ENCODE data around the gene SORCS1. TPM values are rescaled to one million over a fixed set of nuclear protein-coding genes. Genes with fewer than 3 reads are reported as not detected.

SORCS1 gene
- total and polyA plus RNA-seq, 4 donors, result 1.4 to 3.8 TPM; not detected in 2

DNA sequence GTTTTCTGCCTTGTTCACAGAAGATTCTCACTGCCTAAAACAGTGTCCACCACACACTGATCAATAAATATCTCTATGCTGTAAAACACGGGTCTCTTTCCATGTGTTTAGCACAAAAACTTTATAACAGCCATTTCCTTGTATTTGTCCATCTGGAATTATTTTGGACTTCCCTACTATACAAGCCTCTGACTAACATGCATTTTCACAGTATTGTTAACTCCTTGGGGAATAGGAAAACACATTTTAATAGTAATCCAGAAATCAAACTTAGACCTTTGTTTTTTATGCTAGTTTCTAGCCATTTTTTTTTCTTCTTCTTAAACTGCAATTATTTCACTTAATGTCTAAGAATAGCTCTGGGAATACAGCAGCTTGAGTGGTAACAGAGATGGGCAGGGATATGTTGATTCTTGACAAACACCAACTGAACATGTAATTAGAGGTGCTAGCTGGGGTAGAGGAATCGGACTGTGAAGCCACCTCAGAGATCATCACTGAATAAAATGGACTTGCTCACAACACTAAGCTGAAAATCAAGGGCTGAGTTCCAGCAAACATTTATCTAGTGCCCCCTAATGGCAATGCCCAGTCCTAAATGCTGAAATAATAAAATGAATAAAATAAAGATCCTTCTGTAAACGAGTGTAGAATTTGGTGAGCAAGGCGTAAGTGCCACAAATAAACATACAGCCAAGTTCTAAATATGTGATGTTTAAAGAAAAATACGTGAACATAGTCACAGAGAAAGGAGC lies 593.1 kb downstream of the SORCS1 start:
- ATAC-seq (ENCODE audit: low FRiP score) (no peak), DNase-seq (no peak)
- 38 to 39% methylated on average over 5 of the region's 5 CpGs for WGBS, 2 donors
- Histone ChIP-seq H3K9me3 (ENCODE audit: control insufficient read depth, low read length) (no peaks in the 10 kb centered on the region), H3K27me3 (ENCODE audit: control insufficient read depth in 1 of 2, insufficient read depth in 2 of 2, low read length in 1 of 2) (no peaks in the 10 kb centered on the region), H3K4me1 (ENCODE audit: control insufficient read depth in 1 of 2, insufficient read depth in 2 of 2, low read length in 2 of 2) (no peaks in the 10 kb centered on the region), H3K4me3 (ENCODE audit: low read length in 2 of 2) (no peak overlapping the region), H3K27ac (ENCODE audit: low read depth in 1 of 2, low read length in 2 of 2) (no peak overlapping the region), H3K36me3 (ENCODE audit: control insufficient read depth in 1 of 2, insufficient read depth in 2 of 2, low read length in 1 of 2) (no peaks in the 10 kb centered on the region)
- intact Hi-C loops (cut with DNase I), result no loop called here

DNA sequence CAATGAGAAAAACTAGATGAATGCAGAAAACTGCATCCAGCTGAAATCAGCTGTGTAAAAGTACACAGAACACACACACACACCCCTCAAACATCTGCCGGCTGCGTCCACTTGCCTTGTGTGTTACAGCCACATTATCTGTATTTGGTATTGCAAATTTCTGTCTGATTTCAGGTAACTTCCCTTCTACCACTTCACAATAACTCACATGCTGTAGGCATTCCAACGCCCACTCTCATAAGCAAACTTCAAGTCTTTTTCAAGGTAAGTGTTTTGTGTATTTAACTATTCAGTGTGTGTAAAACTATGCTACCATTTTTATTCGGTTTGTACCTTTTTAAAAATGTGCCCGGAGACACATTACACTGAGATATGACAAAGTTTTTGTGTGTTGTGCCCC lies 594.2 kb downstream of the SORCS1 start:
- H3K27ac ChIP-seq (ENCODE audit: low read depth in 1 of 2, low read length in 2 of 2), result no peak overlapping the region
- 71 to 75% methylated on average over 5 of the region's 5 CpGs for WGBS, 2 donors
- H3K4me1 ChIP-seq (ENCODE audit: control insufficient read depth in 1 of 2, insufficient read depth in 2 of 2, low read length in 2 of 2), result no peaks in the 10 kb centered on the region
- no peaks in the 10 kb centered on the region for H3K9me3 ChIP-seq (ENCODE audit: control insufficient read depth, low read length)
- ATAC-seq (ENCODE audit: low FRiP score), result no peak
- intact Hi-C loops (cut with DNase I), result no loop called here
- no peak overlapping the region for H3K4me3 ChIP-seq (ENCODE audit: low read length in 2 of 2)
- no peaks in the 10 kb centered on the region for H3K36me3 ChIP-seq (ENCODE audit: control insufficient read depth in 1 of 2, insufficient read depth in 2 of 2, low read length in 1 of 2)
- DNase-seq, result no peak
- no peaks in the 10 kb centered on the region for H3K27me3 ChIP-seq (ENCODE audit: control insufficient read depth in 1 of 2, insufficient read depth in 2 of 2, low read length in 1 of 2)

DNA sequence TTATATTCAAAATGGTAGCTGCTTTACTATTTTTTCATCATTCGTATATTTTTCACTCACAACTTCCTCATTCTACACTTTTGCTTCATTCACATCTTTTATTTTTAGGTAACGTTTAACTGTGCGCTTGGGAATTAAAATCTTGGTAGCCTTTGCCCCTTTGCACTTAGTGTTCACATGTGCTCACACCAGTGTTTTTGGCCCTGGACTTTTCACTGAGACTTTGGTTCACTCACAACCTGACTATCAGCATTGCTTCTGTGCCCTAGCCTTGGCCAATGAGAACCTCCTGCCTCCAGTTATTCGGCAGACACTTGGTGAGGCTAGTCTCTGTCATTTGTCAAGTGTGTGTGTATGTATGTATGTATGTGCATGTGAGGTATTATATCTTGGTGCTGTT lies 596.9 kb downstream of the SORCS1 start:
- DNase-seq (no peak), ATAC-seq (ENCODE audit: low FRiP score) (no peak)
- H3K27me3 ChIP-seq (ENCODE audit: control insufficient read depth in 1 of 2, insufficient read depth in 2 of 2, low read length in 1 of 2), result peaks cover 0 to 2% of the 10 kb centered on the region in 2 donors
- no peaks in the 10 kb centered on the region for H3K36me3 ChIP-seq (ENCODE audit: control insufficient read depth in 1 of 2, insufficient read depth in 2 of 2, low read length in 1 of 2)
- no peak overlapping the region for H3K27ac ChIP-seq (ENCODE audit: low read depth in 1 of 2, low read length in 2 of 2)
- H3K4me3 ChIP-seq (ENCODE audit: low read length in 2 of 2), result no peak overlapping the region
- WGBS, 2 donors, result 82 to 85% methylated on average over 4 of the region's 4 CpGs
- no peaks in the 10 kb centered on the region for H3K9me3 ChIP-seq (ENCODE audit: control insufficient read depth, low read length)
- H3K4me1 ChIP-seq (ENCODE audit: control insufficient read depth in 1 of 2, insufficient read depth in 2 of 2, low read length in 2 of 2), result no peaks in the 10 kb centered on the region
- intact Hi-C loops (cut with DNase I), result no loop called here

DNA sequence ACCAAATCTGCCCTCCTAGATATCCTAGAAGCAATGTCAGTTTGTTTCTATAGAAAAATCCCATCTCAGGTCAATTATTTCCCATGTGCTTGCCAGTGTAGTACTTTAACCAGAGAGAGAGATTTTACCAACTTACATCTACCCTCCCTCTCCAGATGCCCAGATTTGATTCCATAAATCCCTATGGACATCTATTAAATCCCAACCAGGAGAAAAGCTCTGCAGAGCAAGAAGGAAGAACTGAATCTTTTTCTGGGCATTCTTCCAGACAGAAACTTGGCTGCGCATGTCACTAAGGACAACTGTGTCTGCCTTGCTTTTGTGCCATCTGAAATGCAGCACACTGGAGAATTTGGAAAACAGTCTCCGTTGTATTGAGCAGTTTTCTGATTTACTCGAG lies 597.6 kb downstream of the SORCS1 start:
- H3K36me3 ChIP-seq (ENCODE audit: control insufficient read depth in 1 of 2, insufficient read depth in 2 of 2, low read length in 1 of 2), result no peaks in the 10 kb centered on the region
- H3K4me1 ChIP-seq (ENCODE audit: control insufficient read depth in 1 of 2, insufficient read depth in 2 of 2, low read length in 2 of 2), result no peaks in the 10 kb centered on the region
- ATAC-seq (ENCODE audit: low FRiP score) (no peak), DNase-seq (no peak)
- 23 to 24% methylated on average over 3 of the region's 3 CpGs for WGBS, 2 donors
- peaks cover 0 to 2% of the 10 kb centered on the region in 2 donors for H3K27me3 ChIP-seq (ENCODE audit: control insufficient read depth in 1 of 2, insufficient read depth in 2 of 2, low read length in 1 of 2)
- intact Hi-C loops (cut with DNase I), result no loop called here
- no peak overlapping the region for H3K27ac ChIP-seq (ENCODE audit: low read depth in 1 of 2, low read length in 2 of 2)
- no peak overlapping the region for H3K4me3 ChIP-seq (ENCODE audit: low read length in 2 of 2)
- no peaks in the 10 kb centered on the region for H3K9me3 ChIP-seq (ENCODE audit: control insufficient read depth, low read length)

DNA sequence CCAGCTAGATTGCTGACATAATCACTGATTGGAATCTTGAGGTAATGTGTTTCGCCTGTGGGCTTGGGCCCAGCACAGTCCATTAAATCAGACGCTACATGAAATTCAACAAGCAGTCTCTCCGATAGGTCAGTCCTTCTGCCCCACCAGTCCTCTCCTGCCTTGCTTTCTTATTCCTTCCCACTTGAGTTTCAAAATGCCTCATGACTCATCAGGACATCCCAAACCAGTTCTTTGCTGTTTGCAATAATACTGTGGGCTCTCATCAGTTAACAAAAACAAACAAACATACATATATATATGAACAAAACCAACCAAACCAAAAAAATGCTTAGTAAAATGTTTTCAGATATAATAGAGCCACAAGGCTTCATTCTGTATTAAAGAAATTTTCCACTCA lies 599.0 kb downstream of the SORCS1 start:
- no peaks in the 10 kb centered on the region for H3K4me1 ChIP-seq (ENCODE audit: control insufficient read depth in 1 of 2, insufficient read depth in 2 of 2, low read length in 2 of 2)
- H3K27me3 ChIP-seq (ENCODE audit: control insufficient read depth in 1 of 2, insufficient read depth in 2 of 2, low read length in 1 of 2), result peaks cover 0 to 2% of the 10 kb centered on the region in 2 donors
- WGBS, 2 donors, result 89 to 90% methylated on average over 3 of the region's 3 CpGs
- no peak overlapping the region for H3K27ac ChIP-seq (ENCODE audit: low read depth in 1 of 2, low read length in 2 of 2)
- intact Hi-C loops (cut with DNase I), result no loop called here
- no peaks in the 10 kb centered on the region for H3K36me3 ChIP-seq (ENCODE audit: control insufficient read depth in 1 of 2, insufficient read depth in 2 of 2, low read length in 1 of 2)
- H3K9me3 ChIP-seq (ENCODE audit: control insufficient read depth, low read length), result no peaks in the 10 kb centered on the region
- H3K4me3 ChIP-seq (ENCODE audit: low read length in 2 of 2), result no peak overlapping the region
- DNase-seq (no peak), ATAC-seq (ENCODE audit: low FRiP score) (no peak)

DNA sequence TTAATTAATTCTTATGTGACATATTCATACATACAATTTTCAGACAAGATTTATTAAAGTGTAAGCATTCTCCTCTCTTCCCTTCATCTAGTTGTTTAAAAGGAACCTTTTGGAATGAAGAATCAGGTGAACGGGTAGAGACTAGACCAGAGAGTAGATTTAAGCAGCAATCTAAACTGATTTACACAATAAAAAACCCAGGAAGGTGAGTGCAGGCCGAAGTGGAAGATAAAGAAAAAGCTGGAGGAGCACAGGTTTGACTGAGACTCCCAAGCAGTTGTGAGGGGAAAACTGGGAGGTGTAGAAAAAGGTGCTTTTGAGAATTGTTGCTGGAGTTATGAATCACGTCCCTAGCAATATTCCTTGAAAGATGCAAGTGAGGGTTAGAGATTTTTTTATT lies 601.1 kb downstream of the SORCS1 start:
- Histone ChIP-seq H3K27me3 (ENCODE audit: control insufficient read depth in 1 of 2, insufficient read depth in 2 of 2, low read length in 1 of 2) (peaks cover 0 to 2% of the 10 kb centered on the region in 2 donors), H3K9me3 (ENCODE audit: control insufficient read depth, low read length) (no peaks in the 10 kb centered on the region), H3K4me1 (ENCODE audit: control insufficient read depth in 1 of 2, insufficient read depth in 2 of 2, low read length in 2 of 2) (no peaks in the 10 kb centered on the region), H3K4me3 (ENCODE audit: low read length in 2 of 2) (no peak overlapping the region), H3K27ac (ENCODE audit: low read depth in 1 of 2, low read length in 2 of 2) (no peak overlapping the region), H3K36me3 (ENCODE audit: control insufficient read depth in 1 of 2, insufficient read depth in 2 of 2, low read length in 1 of 2) (no peaks in the 10 kb centered on the region)
- 41 to 49% methylated on average over 3 of the region's 3 CpGs for WGBS, 2 donors
- intact Hi-C loops (cut with DNase I), result no loop called here
- DNase-seq, result no peak
- no peak for ATAC-seq (ENCODE audit: low FRiP score)

DNA sequence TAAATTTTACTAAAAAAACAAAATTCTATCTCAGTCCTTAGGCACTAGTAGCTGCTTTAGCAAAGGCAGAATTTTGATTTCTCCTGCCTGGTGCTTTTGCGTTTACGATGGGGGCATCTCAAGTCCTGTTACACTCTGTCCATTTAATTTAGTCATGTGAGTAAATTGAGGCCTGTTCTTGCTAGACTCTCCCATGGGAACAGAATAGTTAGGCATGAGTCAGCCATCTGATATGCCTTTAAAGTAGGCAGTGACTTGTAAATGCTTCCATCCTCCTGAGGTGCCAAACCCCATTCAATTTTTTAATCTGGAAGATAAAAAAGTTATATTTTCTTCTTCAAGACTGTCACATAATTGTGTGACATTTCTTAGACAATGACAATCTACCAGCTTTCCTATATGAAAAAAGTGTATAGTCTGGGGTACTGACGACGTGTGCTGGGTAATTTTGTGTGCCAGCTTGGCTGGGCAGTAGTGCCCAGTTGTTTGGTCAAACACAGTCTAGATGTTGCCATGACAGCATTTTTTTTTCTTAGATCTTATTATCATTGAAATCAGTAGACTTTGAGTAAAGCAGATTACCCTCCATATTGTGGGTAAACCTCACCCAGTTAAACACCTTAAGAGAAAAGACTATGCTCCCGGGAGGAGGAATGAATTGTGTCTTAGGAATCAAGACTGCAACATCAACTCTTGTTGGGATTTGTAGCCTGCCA lies 603.4 kb downstream of the SORCS1 start:
- H3K27me3 ChIP-seq (ENCODE audit: control insufficient read depth in 1 of 2, insufficient read depth in 2 of 2, low read length in 1 of 2), result peaks cover 0 to 2% of the 10 kb centered on the region in 2 donors
- DNase-seq (no peak), ATAC-seq (ENCODE audit: low FRiP score) (no peak)
- H3K9me3 ChIP-seq (ENCODE audit: control insufficient read depth, low read length), result no peaks in the 10 kb centered on the region
- H3K4me1 ChIP-seq (ENCODE audit: control insufficient read depth in 1 of 2, insufficient read depth in 2 of 2, low read length in 2 of 2), result no peaks in the 10 kb centered on the region
- WGBS, 2 donors, result 66 to 71% methylated on average over 5 of the region's 5 CpGs
- intact Hi-C loops (cut with DNase I), result no loop called here
- no peak overlapping the region for H3K27ac ChIP-seq (ENCODE audit: low read depth in 1 of 2, low read length in 2 of 2)
- H3K4me3 ChIP-seq (ENCODE audit: low read length in 2 of 2), result no peak overlapping the region
- H3K36me3 ChIP-seq (ENCODE audit: control insufficient read depth in 1 of 2, insufficient read depth in 2 of 2, low read length in 1 of 2), result no peaks in the 10 kb centered on the region

DNA sequence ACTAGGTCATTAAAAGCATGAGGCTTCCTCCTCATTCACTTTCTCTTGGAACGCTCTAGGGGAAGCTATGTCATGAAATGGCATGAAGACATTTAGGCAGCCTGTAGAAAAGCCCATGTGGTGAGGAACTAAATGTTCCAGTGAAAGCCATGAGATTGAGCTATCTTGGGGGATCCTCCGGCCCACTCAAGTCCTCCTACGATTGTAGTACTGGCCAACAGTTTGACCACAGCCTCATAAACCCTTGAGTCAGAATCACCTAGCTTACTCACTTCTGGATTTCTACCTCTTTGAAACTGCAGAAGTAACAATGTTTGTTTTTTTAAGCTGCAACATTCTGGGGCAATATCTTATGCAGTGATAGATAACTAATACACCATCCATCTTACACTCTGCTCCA lies 605.1 kb downstream of the SORCS1 start:
- Histone ChIP-seq H3K27ac (ENCODE audit: low read depth in 1 of 2, low read length in 2 of 2) (no peak overlapping the region), H3K9me3 (ENCODE audit: control insufficient read depth, low read length) (no peaks in the 10 kb centered on the region), H3K36me3 (ENCODE audit: control insufficient read depth in 1 of 2, insufficient read depth in 2 of 2, low read length in 1 of 2) (no peaks in the 10 kb centered on the region), H3K4me3 (ENCODE audit: low read length in 2 of 2) (no peak overlapping the region), H3K4me1 (ENCODE audit: control insufficient read depth in 1 of 2, insufficient read depth in 2 of 2, low read length in 2 of 2) (no peaks in the 10 kb centered on the region), H3K27me3 (ENCODE audit: control insufficient read depth in 1 of 2, insufficient read depth in 2 of 2, low read length in 1 of 2) (no peaks in the 10 kb centered on the region)
- no peak for ATAC-seq (ENCODE audit: low FRiP score)
- no peak for DNase-seq
- intact Hi-C loops (cut with DNase I), result no loop called here
- 90 to 91% methylated on average over 3 of the region's 3 CpGs for WGBS, 2 donors
